ENCODE data around the gene TBC1D10A. TPM values are rescaled to one million over a fixed set of nuclear protein-coding genes. Genes with fewer than 3 reads are reported as not detected.

The TBC1D10A gene
- total and polyA plus RNA-seq, 2 experiments from 2014 or later, result 15.7 to 39.9 TPM

GRCh38 chr22:30362651-30363281 lies 36.0 kb upstream of the TBC1D10A start:
- no peaks in the 10 kb centered on the region for H3K36me3 ChIP-seq (replicated peaks; ENCODE audit: insufficient read depth, low read depth)
- H4K20me1 ChIP-seq (ENCODE audit: insufficient read depth, poor library complexity, severe bottlenecking), result no peaks in the 10 kb centered on the region
- no peaks in the 10 kb centered on the region for H3K4me1 ChIP-seq (ENCODE audit: insufficient read depth)
- H3K9me3 ChIP-seq (ENCODE audit: low read depth), result no peaks in the 10 kb centered on the region
- H3K4me3 ChIP-seq, result no peak overlapping the region
- no peak overlapping the region for H2AFZ ChIP-seq
- H3K4me2 ChIP-seq, result no peak overlapping the region
- DNase-seq (ENCODE audit: low spot score), result no peak
- H3K27ac ChIP-seq, result no peak overlapping the region
- H3K9me2 ChIP-seq (replicated peaks; ENCODE audit: insufficient read depth), result no peaks in the 10 kb centered on the region
- no peak for TF ChIP-seq EZH2 (IDR thresholded peaks at IDR 0.05; ENCODE audit: borderline replicate concordance)
- TF ChIP-seq CTCF (IDR thresholded peaks at IDR 0.05; ENCODE audit: poor library complexity), result no peak
- TF ChIP-seq EZH2phosphoT487 (IDR thresholded peaks at IDR 0.05; ENCODE audit: low read depth, severe bottlenecking, unreplicated experiment), result no peak
- H3K79me2 ChIP-seq, result no peaks in the 10 kb centered on the region
- WGBS (ENCODE audit: low lambda C conversion rate, missing lambda C conversion rate), result 83% methylated on average over 7 of the region's 7 CpGs
- no peaks in the 10 kb centered on the region for H3K27me3 ChIP-seq

GRCh38 chr22:30361916-30362650 lies 35.3 kb upstream of the TBC1D10A start:
- Histone ChIP-seq H3K27me3 (no peaks in the 10 kb centered on the region), H3K27ac (no peak overlapping the region), H3K4me3 (no peak overlapping the region), H3K9me3 (ENCODE audit: low read depth) (no peaks in the 10 kb centered on the region), H3K79me2 (no peaks in the 10 kb centered on the region), H3K36me3 (replicated peaks; ENCODE audit: insufficient read depth, low read depth) (no peaks in the 10 kb centered on the region), H3K9me2 (replicated peaks; ENCODE audit: insufficient read depth) (no peaks in the 10 kb centered on the region), H2AFZ (no peak overlapping the region), H3K4me1 (ENCODE audit: insufficient read depth) (no peaks in the 10 kb centered on the region), H4K20me1 (ENCODE audit: insufficient read depth, poor library complexity, severe bottlenecking) (no peaks in the 10 kb centered on the region), H3K4me2 (no peak overlapping the region)
- 92% methylated on average over 9 of the region's 10 CpGs for WGBS (ENCODE audit: low lambda C conversion rate, missing lambda C conversion rate)
- no peak for DNase-seq (ENCODE audit: low spot score)
- TF ChIP-seq EZH2phosphoT487 (IDR thresholded peaks at IDR 0.05; ENCODE audit: low read depth, severe bottlenecking, unreplicated experiment), result no peak
- no peak for TF ChIP-seq CTCF (IDR thresholded peaks at IDR 0.05; ENCODE audit: poor library complexity)
- TF ChIP-seq EZH2 (IDR thresholded peaks at IDR 0.05; ENCODE audit: borderline replicate concordance), result no peak

- no peak overlapping the region for H2AFZ ChIP-seq
- no peaks in the 10 kb centered on the region for H3K27me3 ChIP-seq
- no peak overlapping the region for H3K4me3 ChIP-seq
- no peaks in the 10 kb centered on the region for H3K9me2 ChIP-seq (replicated peaks; ENCODE audit: insufficient read depth)
- peaks cover 28% of the 10 kb centered on the region for H3K79me2 ChIP-seq
- no peak for DNase-seq (ENCODE audit: low spot score)
- WGBS (ENCODE audit: low lambda C conversion rate, missing lambda C conversion rate), result 89% methylated on average over 6 of the region's 6 CpGs
- H4K20me1 ChIP-seq (ENCODE audit: insufficient read depth, poor library complexity, severe bottlenecking), result peaks cover 28% of the 10 kb centered on the region
- no peak overlapping the region for H3K27ac ChIP-seq
- H3K4me1 ChIP-seq (ENCODE audit: insufficient read depth), result peaks cover 19% of the 10 kb centered on the region
- H3K9me3 ChIP-seq (ENCODE audit: low read depth), result no peaks in the 10 kb centered on the region
- no peaks in the 10 kb centered on the region for H3K36me3 ChIP-seq (replicated peaks; ENCODE audit: insufficient read depth, low read depth)
- no peak overlapping the region for H3K4me2 ChIP-seq
- no peak for TF ChIP-seq EZH2 (IDR thresholded peaks at IDR 0.05; ENCODE audit: borderline replicate concordance)
- TF ChIP-seq EZH2phosphoT487 (IDR thresholded peaks at IDR 0.05; ENCODE audit: low read depth, severe bottlenecking, unreplicated experiment), result no peak
- no peak for TF ChIP-seq CTCF (IDR thresholded peaks at IDR 0.05; ENCODE audit: poor library complexity)
Observed at GRCh38 chr22:30358541-30358940, 31.8 kb upstream of the TBC1D10A start.
